HepG2 (cell line): ENCODE measurements around the gene STMN3. TPM values are rescaled to one million over a fixed set of nuclear protein-coding genes. Genes with fewer than 3 reads are reported as not detected.

Experiments used
- CHD4 ChIP-seq: fragments of 200-600 bp; sonication (generic); IDR thresholded peaks from 2 replicates; pipeline ENCODE4 v1.7.0; 2017; ENCODE audit warnings: mild to moderate bottlenecking, low read length, borderline replicate concordance
- FLYWCH1 ChIP-seq: sonication (generic); formaldehyde crosslinking; IDR thresholded peaks from 2 replicates; pipeline ENCODE4 v1.8.1; 2023; ENCODE audit warnings: mild to moderate bottlenecking, missing genetic modification reagents
- FOXJ3 ChIP-seq: sonication (generic); formaldehyde crosslinking; IDR thresholded peaks from 2 replicates; pipeline ENCODE4 v1.4.0; 2020; ENCODE audit warnings: missing genetic modification reagents, mild to moderate bottlenecking, borderline replicate concordance
- GABPB1 ChIP-seq: IDR thresholded peaks from 2 replicates; pipeline ENCODE4 v1.6.1; 2016; ENCODE audit warnings: mild to moderate bottlenecking, missing genetic modification reagents, moderate library complexity, missing compliant biosample characterization
- SALL1 ChIP-seq: sonication (generic); formaldehyde crosslinking; IDR thresholded peaks from 2 replicates; pipeline ENCODE4 v1.8.0; 2022; ENCODE audit warnings: mild to moderate bottlenecking, missing genetic modification reagents
- SIX1 ChIP-seq: sonication (generic); formaldehyde crosslinking; IDR thresholded peaks from 2 replicates; pipeline ENCODE4 v1.4.0; 2020; ENCODE audit warnings: missing genetic modification reagents, borderline replicate concordance
- ZFP41 ChIP-seq: sonication (generic); formaldehyde crosslinking; IDR thresholded peaks from 2 replicates; pipeline ENCODE4 v1.4.0; 2020; ENCODE audit warnings: mild to moderate bottlenecking, missing genetic modification reagents, borderline replicate concordance
- ZFP62 ChIP-seq: sonication (generic); formaldehyde crosslinking; IDR thresholded peaks from 2 replicates; pipeline ENCODE4 v1.4.0; 2020; ENCODE audit warnings: missing genetic modification reagents
- ZNF124 ChIP-seq: sonication (generic); formaldehyde crosslinking; IDR thresholded peaks from 2 replicates; pipeline ENCODE4 v1.4.0; 2020; ENCODE audit warnings: missing genetic modification reagents
- ZNF367 ChIP-seq: sonication (generic); formaldehyde crosslinking; IDR thresholded peaks from 2 replicates; pipeline ENCODE4 v1.4.0; 2020; ENCODE audit warnings: missing genetic modification reagents, borderline replicate concordance
- ZNF441 ChIP-seq: sonication (generic); formaldehyde crosslinking; IDR thresholded peaks from 2 replicates; pipeline ENCODE4 v1.7.0; 2021; ENCODE audit warnings: missing genetic modification reagents, borderline replicate concordance
- ZNF607 ChIP-seq: sonication (generic); formaldehyde crosslinking; IDR thresholded peaks from 2 replicates; pipeline ENCODE4 v1.5.1; 2020; ENCODE audit warnings: missing genetic modification reagents, mild to moderate bottlenecking, borderline replicate concordance
- ZNF703 ChIP-seq: sonication (generic); formaldehyde crosslinking; IDR thresholded peaks from 2 replicates; pipeline ENCODE4 v1.5.1; 2020; ENCODE audit warnings: missing genetic modification reagents, mild to moderate bottlenecking, moderate library complexity, borderline replicate concordance
- ZNF891 ChIP-seq: sonication (generic); formaldehyde crosslinking; IDR thresholded peaks from 2 replicates; pipeline ENCODE4 v1.5.0; 2020; ENCODE audit warnings: mild to moderate bottlenecking, missing genetic modification reagents
- ZSCAN9 ChIP-seq: IDR thresholded peaks from 2 replicates; pipeline ENCODE4 v1.6.1; 2016; ENCODE audit warnings: borderline replicate concordance
- polyA plus RNA-seq, 8 experiments: library from polyadenylated mRNA; depleted of rRNA in 3 of 8; stranded (reverse) in 7 of 8; unstranded in 1 of 8; fragments of >200 nt; fragmentation: Illumina TruSeq in 4 of 8; extraction: Trizol in 4 of 8; gene quantifications; 2 replicates each; pipeline versions ENCODE4 v1.2.1 to v1.2.3, GENCODE V29; 2011 to 2016; ENCODE audit warnings: low read depth in 4 of 8, missing spikeins in 1 of 8, mixed read lengths in 1 of 8; ENCODE audit not compliant: insufficient read depth in 1 of 8
- total RNA-seq, 5 experiments: library from RNA; depleted of rRNA; stranded (reverse); fragments of >200 nt; fragmentation: Illumina TruSeq; extraction: Trizol; gene quantifications; 2 replicates each; pipeline ENCODE4 v1.2.3, GENCODE V29; 2016; ENCODE audit warnings: low read depth in 1 of 5
- TF ChIP-seq, protein P1 (sequence below): sonication (generic); formaldehyde crosslinking; IDR thresholded peaks from 2 replicates; pipeline ENCODE4 v1.8.0; 2022; ENCODE audit warnings: missing genetic modification reagents, low read depth, mild to moderate bottlenecking, borderline replicate concordance
- TF ChIP-seq, protein P2 (sequence below): sonication (generic); formaldehyde crosslinking; IDR thresholded peaks from 2 replicates; pipeline ENCODE4 v1.5.0; 2020; ENCODE audit warnings: missing genetic modification reagents, mild to moderate bottlenecking, borderline replicate concordance
- TF ChIP-seq, protein P3 (sequence below): sonication (generic); formaldehyde crosslinking; IDR thresholded peaks from 2 replicates; pipeline ENCODE4 v1.4.0; 2020; ENCODE audit warnings: missing genetic modification reagents
- TF ChIP-seq, protein P4 (sequence below): sonication (generic); formaldehyde crosslinking; IDR thresholded peaks from 2 replicates; pipeline ENCODE4 v1.9.0; 2021; ENCODE audit warnings: missing genetic modification reagents, borderline replicate concordance

STMN3 gene
- total and polyA plus RNA-seq, 2 of the 13 experiments (the other 11 are each of a cell fraction or from before 2014, with no cell fraction given), result 21.0 to 48.3 TPM

DNA sequence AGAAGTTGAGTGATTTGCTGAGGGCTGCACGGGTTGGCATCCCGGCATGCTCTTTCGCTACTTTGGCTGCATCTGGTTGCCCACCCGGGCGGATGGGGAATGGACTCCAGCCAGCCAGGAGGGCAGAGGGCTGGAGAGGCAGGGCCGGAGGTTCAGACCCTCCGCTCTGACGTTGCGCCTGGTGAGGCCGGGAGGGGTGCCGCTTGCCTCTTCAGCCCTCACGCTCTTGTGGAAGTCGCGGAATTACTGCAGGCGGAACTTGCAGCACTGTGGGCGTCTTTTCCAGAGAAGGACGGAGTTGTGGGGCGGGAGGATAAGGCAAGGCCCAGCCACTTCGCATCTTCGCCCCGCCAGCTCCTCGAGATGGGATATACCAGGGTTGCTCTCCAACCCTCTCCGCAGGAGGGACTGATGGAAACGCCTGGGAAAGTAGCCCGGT lies 5.5 kb upstream of the STMN3 start (continued):
- TF ChIP-seq, protein P1, sequence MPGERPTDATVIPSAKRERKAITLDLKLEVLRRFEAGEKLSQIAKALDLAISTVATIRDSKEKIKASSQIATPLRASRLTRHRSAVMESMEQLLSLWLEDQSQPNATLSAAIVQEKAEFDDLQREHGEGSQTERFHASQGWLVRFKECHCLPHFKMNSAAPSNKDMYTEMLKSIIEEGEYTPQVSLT, result no peak
- no peak for TF ChIP-seq SIX1 (CRISPR knock-in tag)
- TF ChIP-seq, protein P2, sequence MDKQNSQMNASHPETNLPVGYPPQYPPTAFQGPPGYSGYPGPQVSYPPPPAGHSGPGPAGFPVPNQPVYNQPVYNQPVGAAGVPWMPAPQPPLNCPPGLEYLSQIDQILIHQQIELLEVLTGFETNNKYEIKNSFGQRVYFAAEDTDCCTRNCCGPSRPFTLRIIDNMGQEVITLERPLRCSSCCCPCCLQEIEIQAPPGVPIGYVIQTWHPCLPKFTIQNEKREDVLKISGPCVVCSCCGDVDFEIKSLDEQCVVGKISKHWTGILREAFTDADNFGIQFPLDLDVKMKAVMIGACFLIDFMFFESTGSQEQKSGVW, result no peak
- TF ChIP-seq CHD4, result no peak
- TF ChIP-seq ZFP41 (CRISPR knock-in tag), result no peak
- no peak for TF ChIP-seq SALL1
- no peak for TF ChIP-seq ZSCAN9 (CRISPR knock-in tag)
- TF ChIP-seq ZNF607 (CRISPR knock-in tag), result 0 out of 2 replicates have a peak, but pooled peaks have one; percentile 67
- TF ChIP-seq ZNF441 (CRISPR knock-in tag), result peak; percentile 37; the same call in 1 of the 2 replicates
- no peak for TF ChIP-seq ZNF367 (CRISPR knock-in tag)
- 0 out of 2 replicates have a peak, but pooled peaks have one; percentile 24 for TF ChIP-seq ZNF703 (CRISPR knock-in tag)
- TF ChIP-seq ZNF124 (CRISPR knock-in tag), result no peak
- no peak for TF ChIP-seq FLYWCH1 (CRISPR knock-in tag)
- TF ChIP-seq, protein P3, sequence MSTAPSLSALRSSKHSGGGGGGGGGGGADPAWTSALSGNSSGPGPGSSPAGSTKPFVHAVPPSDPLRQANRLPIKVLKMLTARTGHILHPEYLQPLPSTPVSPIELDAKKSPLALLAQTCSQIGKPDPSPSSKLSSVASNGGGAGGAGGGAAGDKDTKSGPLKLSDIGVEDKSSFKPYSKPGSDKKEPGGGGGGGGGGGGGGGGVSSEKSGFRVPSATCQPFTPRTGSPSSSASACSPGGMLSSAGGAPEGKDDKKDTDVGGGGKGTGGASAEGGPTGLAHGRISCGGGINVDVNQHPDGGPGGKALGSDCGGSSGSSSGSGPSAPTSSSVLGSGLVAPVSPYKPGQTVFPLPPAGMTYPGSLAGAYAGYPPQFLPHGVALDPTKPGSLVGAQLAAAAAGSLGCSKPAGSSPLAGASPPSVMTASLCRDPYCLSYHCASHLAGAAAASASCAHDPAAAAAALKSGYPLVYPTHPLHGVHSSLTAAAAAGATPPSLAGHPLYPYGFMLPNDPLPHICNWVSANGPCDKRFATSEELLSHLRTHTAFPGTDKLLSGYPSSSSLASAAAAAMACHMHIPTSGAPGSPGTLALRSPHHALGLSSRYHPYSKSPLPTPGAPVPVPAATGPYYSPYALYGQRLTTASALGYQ (CRISPR knock-in tag), result no peak
- TF ChIP-seq ZNF891 (CRISPR knock-in tag), result no peak
- TF ChIP-seq, protein P4, sequence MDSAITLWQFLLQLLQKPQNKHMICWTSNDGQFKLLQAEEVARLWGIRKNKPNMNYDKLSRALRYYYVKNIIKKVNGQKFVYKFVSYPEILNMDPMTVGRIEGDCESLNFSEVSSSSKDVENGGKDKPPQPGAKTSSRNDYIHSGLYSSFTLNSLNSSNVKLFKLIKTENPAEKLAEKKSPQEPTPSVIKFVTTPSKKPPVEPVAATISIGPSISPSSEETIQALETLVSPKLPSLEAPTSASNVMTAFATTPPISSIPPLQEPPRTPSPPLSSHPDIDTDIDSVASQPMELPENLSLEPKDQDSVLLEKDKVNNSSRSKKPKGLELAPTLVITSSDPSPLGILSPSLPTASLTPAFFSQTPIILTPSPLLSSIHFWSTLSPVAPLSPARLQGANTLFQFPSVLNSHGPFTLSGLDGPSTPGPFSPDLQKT (CRISPR knock-in tag), result no peak
- TF ChIP-seq GABPB1 (CRISPR knock-in tag), result no peak
- TF ChIP-seq ZFP62 (CRISPR knock-in tag), result no peak
- no peak for TF ChIP-seq FOXJ3
